ENCODE results near the gene TECPR2. TPM values are rescaled to one million over a fixed set of nuclear protein-coding genes. Genes with fewer than 3 reads are reported as not detected.

TECPR2 gene
- total and polyA plus RNA-seq, 4 donors = 2.0 to 12.6 (median 5.2) TPM

- TF ChIP-seq TAF1 (conservative IDR thresholded peaks at IDR 0.05) (no peak), ZBTB33 (IDR thresholded peaks at IDR 0.05) (no peak), GABPA (IDR thresholded peaks at IDR 0.05 in 1 of 2, conservative IDR thresholded peaks at IDR 0.05 in 1 of 2) (no peak), RAD21 (IDR thresholded peaks at IDR 0.05) (no peak), MAX (IDR thresholded peaks at IDR 0.05) (no peak), FOXA1 (IDR thresholded peaks at IDR 0.05) (no peak), CTCF (IDR thresholded peaks at IDR 0.05; ENCODE audit: low read depth, low read length, missing input control) (no peak), FOXA2 (IDR thresholded peaks at IDR 0.05) (no peak), NR2F2 (IDR thresholded peaks at IDR 0.05) (no peak), EGR1 (IDR thresholded peaks at IDR 0.05; ENCODE audit: low read depth in 2 of 2) (no peak), ATF3 (IDR thresholded peaks at IDR 0.05) (no peak)
- no peak for DNase-seq (ENCODE audit: low spot score)
- Histone ChIP-seq H3K9ac (ENCODE audit: low read depth in 1 of 2, low read length in 2 of 2) (no peak overlapping the region), H3K27ac (ENCODE audit: low read depth in 1 of 2, low read length in 2 of 2) (no peak overlapping the region), H3K9me3 (ENCODE audit: control insufficient read depth in 4 of 4, low read length in 3 of 4) (no peaks in the 10 kb centered on the region), H3K36me3 (ENCODE audit: control insufficient read depth in 4 of 4, insufficient read depth in 3 of 4, low read depth in 1 of 4, low read length in 3 of 4) (peaks cover 2 to 15% (median 6%) of the 10 kb centered on the region in 4 donors), H3K4me3 (ENCODE audit: low read depth in 1 of 3, low read length in 3 of 3) (no peak overlapping the region), H3K4me1 (ENCODE audit: control insufficient read depth in 4 of 4, insufficient read depth in 4 of 4, low read length in 3 of 4) (no peaks in the 10 kb centered on the region), H3K27me3 (ENCODE audit: control insufficient read depth in 4 of 4, insufficient read depth in 4 of 4, low read length in 3 of 4) (no peaks in the 10 kb centered on the region)
- 97% methylated on average over 8 of the region's 8 CpGs for WGBS
These were observed 67.6 kb downstream of the TECPR2 start for GRCh38 chr14:102430212-102430908.

GRCh38 chr14:102431751-102432150 is 69.0 kb downstream of the TECPR2 start:
- WGBS = 95% methylated on average over 12 of the region's 12 CpGs
- Histone ChIP-seq H3K36me3 (ENCODE audit: control insufficient read depth in 4 of 4, insufficient read depth in 3 of 4, low read depth in 1 of 4, low read length in 3 of 4) (peaks cover 0 to 17% (median 6%) of the 10 kb centered on the region in 4 donors), H3K4me1 (ENCODE audit: control insufficient read depth in 4 of 4, insufficient read depth in 4 of 4, low read length in 3 of 4) (no peaks in the 10 kb centered on the region)

More at GRCh38 chr14:102431751-102432150, 69.0 kb downstream of the TECPR2 start:
- Histone ChIP-seq H3K4me3 (ENCODE audit: low read depth in 1 of 3, low read length in 3 of 3) (no peak overlapping the region), H3K27me3 (ENCODE audit: control insufficient read depth in 4 of 4, insufficient read depth in 4 of 4, low read length in 3 of 4) (no peaks in the 10 kb centered on the region), H3K9me3 (ENCODE audit: control insufficient read depth in 4 of 4, low read length in 3 of 4) (no peaks in the 10 kb centered on the region), H3K27ac (ENCODE audit: low read depth in 1 of 2, low read length in 2 of 2) (no peak overlapping the region), H3K9ac (ENCODE audit: low read depth in 1 of 2, low read length in 2 of 2) (no peak overlapping the region)
- DNase-seq (ENCODE audit: low spot score) = no peak
- no peak for TF ChIP-seq SP1 (IDR thresholded peaks at IDR 0.05)
- no peak for TF ChIP-seq MAX (IDR thresholded peaks at IDR 0.05)
- TF ChIP-seq HNF4A (conservative IDR thresholded peaks at IDR 0.05) = no peak
- no peak for TF ChIP-seq ZBTB33 (IDR thresholded peaks at IDR 0.05)
- no peak for TF ChIP-seq FOXA2 (IDR thresholded peaks at IDR 0.05)
- TF ChIP-seq RAD21 (IDR thresholded peaks at IDR 0.05) = no peak
